ENCODE data around the gene TADA2A.
"Not testable (repeated sequence)": the region's sequence is repeated elsewhere in the genome, so short reads cannot be mapped to it uniquely, and the experiment has no call there.

Gene TADA2A

DNA sequence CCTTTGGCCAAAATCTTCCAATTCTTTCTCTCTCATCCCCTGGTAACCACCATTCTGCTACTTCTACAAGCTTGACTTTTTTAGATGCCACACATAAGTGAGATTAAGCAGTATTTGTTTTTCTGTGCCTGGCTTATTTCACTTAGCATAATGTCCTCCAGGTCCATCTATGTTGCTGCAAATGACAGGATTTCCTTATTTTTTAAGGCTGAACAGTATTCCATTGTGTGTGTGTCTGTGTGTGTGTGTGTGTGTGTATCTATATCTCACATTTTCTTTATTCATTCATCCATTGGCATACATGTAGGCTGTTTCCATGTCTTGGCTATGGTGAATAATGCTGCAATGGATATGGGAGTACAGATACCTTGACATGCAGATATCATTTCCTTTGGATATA, 6.2 kb upstream of the TADA2A start:
- DNase-seq (ENCODE audit: low read depth in 2 of 2) = no peak

DNA sequence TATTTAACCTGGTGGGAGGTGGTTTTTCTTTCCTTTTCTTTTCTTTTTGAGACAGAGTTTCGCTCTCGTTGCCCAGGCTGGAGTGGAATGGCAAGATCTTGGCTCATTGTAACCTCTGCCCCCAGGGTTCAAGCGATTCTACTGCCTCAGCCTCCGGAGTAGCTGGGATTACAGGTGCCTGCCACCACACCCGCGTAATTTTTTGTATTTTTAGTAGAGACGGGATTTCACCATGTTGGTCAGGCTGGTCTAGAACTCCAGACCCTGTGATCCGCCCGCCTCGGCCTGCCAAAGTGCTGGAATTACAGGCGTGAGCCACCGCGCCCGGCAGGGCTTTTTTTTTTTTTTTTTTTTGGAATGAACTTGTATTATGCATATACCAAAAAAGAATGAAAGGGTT, 1.2 kb upstream of the TADA2A start:
- DNase-seq (ENCODE audit: low read depth in 2 of 2) = not testable (repeated sequence)

DNA sequence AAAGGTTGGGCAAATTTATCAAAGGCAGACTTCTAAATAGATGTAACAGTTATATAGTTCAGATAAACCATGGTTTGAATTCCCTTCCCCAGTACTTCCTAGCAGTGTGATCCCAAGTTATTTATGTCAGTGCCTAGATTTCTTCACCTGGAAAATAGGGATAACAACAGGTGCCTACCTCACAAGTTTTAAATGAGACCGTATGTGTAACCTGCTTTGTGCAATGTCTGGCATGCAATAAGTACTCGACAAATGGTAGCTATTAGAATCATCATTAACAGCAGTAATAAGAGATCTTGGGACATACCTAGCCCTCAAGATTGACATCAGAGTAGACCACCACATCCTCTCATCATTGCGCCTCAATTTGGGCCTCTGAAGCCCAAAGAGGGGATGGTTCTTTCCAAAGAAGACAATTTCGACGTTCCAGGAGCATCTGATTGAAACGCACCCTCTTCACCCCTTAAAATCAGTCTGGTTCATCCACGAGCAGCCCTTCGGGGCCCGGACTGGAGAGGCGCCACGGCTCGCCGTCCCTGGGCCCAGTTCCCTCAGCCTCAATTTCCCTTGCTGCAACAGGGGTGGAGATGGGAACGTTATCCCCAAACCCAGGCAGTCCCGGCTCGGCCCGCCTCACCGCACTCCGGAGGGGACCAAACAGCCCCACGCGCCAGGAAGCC, 591 bp upstream of the TADA2A start:
- no peak for DNase-seq (ENCODE audit: low read depth in 2 of 2)

DNA sequence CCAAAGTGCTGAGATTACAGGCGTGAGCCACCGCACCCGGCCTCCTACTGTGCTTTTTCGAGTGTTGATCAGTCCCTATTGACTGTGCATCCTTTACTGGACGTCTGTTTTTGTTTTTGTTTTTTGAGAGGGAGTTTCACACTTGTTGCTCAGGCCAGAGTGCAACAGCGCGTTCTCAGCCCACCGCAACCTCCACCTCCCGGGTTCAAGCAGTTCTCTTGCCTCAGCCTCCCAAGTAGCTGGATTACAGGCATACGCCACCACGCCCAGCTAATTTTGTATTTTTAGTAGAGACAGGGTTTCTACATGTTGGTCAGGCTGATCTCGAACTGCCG, 1.4 kb downstream of the TADA2A start:
- DNase-seq (ENCODE audit: low read depth in 2 of 2) = not testable (repeated sequence)

DNA sequence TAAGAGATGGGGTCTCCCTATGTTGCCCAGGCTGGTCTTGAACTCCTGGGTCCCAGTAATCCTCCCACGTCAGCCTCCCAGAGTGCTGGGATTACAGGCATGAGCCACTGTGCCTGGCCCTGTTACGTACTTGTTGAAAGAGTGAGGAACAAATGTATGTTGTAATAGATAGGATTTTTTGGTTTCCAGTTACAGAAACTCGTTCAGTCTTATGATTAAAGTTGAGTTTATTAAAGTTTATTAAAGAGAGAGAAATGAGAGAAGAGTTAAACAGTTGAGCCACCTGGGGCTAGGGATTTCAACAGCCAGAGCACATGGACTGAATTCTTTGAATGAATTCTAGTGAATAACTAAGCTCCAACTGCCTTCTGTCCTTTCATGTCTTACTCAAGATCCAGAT, 3.7 kb downstream of the TADA2A start:
- DNase-seq (ENCODE audit: low read depth in 2 of 2) = no peak

DNA sequence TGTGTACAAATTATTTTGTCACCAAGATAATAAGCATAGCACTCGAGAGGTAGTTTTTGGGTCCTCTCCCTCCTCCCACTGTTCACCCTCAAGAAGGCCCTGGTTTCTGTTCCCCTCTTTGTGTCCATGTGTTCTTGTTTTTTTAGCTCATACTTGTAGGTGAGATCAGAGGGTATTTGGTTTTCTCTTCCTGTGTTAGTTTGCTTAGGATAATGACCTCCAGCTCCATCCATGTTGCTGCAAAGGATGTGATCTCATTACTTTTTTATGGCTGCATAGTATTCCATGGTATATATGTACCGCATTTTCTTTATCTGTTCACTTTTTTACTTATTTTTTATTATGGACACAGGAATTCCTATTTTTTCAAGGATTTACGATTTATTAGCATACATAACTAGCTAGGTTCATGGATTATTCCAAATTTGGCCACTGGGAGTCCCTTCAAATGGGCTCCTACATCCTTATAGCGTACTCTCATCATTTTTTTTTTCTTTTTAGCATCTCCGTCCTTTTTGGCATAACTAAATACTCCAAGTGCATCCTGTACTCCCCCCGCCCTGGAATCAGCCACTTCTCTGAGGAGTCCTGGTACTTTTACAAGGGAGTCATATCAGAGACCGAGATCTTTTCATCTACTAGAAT, 7.3 kb downstream of the TADA2A start:
- DNase-seq (ENCODE audit: low read depth in 2 of 2) = no peak

DNA sequence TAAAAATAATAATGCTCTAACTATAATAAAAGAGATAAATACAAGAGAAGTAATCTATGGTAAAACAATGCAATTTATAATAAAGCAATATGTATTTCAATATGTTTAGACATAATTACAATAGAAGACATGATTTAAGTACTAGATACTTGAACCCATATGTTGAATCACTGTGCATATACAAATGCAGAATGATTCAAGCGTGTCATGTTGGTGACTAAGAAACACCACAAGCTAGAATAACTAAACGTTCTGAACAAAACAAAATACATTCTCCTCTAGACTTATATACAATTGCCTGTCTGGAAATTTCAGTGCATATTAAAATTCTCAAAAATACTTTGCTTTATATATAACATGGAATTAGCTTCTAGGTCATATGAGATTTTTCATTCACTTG, 11.2 kb downstream of the TADA2A start:
- DNase-seq (ENCODE audit: low read depth in 2 of 2) = no peak

DNA sequence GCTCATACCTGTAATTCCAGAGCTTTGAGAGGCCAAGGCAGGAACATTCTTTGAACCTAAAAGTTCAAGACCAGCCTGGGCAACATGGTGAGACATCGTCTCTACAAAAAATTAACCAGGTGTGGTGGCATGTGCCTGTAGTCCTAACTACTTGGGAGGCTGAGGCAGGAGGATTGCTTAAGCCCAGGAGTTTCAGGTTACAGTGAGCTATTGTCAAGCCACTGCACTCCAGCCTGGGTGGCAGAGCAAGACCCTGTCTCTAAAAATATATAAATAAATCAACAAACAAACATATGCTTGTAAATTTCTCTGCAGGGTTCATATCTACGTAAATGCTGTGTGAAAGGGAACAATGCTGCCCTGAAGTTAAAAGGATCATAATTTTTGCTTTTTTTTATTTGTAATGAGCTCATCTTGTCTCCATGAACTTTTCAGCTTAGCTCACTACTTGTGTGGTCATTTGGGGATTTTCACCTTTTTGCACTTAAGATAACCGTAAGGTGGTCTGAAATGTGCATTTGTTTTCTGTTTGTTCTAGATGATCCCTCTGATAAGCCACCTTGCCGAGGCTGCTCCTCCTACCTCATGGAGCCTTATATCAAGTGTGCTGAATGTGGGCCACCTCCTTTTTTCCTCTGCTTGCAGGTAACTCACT, 16.4 kb downstream of the TADA2A start:
- DNase-seq (ENCODE audit: low read depth in 2 of 2) = no peak

DNA sequence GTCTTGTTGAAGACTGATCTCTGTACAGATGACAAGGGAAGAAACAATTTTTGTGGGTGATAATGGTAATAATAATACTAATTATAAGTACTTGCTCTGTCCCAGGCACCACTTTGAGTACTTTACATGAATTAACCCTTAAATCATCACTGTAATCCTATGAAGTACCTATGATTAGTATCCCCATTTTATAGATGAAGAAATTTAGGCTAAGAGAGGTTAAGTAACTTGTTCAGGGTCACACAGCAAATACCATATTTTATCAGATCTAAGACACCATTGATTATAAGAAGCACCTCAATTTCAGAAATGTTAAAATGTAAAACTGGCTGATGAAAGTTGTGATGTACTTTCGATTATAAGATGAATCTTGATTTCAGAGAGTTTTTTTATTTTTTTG, 18.6 kb downstream of the TADA2A start:
- DNase-seq (ENCODE audit: low read depth in 2 of 2) = no peak

DNA sequence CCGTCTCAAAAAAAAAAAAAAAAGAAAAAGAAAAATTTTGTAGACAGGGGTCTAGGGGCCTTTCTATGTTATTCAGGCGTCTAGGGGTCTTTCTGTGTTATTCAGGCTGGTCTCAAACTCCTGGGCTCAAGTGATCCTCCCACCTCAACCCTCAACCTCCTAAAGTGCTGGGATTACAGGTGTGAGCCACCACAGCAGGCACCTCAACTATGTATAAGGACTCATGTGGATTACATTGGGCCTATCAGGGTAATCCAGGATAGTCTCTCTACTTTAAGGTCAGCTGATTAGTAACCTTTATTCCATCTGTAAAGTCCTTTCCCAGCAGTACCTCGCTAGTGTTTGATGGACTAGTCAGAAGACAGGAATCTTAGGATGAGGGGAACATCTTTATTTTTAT, 22.4 kb downstream of the TADA2A start:
- no peak for DNase-seq (ENCODE audit: low read depth in 2 of 2)

DNA sequence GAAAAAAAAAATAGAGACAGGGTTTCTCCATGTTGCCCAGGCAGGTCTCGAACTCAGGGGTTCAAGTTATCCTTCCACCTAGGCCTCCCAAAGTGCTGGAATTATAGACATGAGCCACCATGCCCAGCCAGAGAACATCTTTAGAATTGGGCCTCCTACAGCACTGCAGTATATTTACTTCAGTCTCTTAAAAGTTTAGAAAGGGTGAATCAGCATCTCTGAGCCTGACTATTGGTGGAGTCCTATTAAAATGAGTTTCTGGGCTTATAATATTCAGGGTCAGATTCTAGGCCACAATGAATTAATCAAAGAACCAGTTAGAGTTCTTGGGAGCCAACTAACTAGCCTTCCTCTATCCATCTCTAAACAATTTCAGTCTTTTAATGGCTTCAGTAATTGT, 22.8 kb downstream of the TADA2A start:
- DNase-seq (ENCODE audit: low read depth in 2 of 2) = no peak

DNA sequence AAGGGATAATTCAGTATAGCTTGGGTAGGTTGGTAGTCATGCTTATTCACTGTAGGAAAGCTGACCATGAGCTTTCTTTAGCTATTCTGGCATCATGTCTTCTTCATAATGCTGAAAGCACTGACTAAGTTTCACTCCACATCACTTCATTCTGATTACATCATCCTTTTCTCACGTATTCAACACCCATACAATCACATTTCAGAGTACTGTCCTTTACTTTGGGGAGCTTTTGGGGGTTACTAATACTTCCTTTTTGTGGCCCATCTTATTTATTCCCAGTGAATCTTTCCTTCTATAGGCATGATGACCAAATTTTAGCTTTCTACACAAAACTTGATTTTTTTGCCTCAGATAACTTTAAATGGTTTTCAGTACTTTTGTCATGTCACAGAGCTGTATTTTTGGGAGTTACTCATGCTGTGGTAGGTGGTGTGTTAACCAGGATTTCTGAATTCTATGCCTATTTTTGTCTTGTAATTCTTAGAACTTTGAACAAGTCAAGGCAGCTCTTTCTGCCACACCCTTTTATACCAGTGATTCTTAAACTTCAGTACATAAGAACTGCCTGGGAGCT, 23.5 kb downstream of the TADA2A start:
- DNase-seq (ENCODE audit: low read depth in 2 of 2) = no peak

DNA sequence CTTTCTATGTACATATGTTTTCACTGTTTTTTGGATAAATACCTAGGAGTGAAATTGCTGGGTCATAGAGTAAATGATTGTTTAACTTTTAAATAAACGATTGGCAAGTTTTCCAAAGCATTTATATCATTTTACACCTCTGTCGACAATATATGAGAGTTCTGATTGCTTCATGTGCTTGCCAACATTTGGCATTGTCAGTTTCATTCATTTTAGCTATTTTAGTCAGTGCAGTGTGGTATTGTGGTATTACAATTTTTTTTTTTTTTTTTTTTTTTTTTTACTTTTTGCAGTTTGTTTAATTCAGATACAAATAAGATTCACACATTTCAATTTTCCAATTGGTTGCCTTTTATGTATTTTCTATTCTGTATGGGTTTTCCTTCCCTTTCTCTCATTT, 26.0 kb downstream of the TADA2A start:
- no peak for DNase-seq (ENCODE audit: low read depth in 2 of 2)

DNA sequence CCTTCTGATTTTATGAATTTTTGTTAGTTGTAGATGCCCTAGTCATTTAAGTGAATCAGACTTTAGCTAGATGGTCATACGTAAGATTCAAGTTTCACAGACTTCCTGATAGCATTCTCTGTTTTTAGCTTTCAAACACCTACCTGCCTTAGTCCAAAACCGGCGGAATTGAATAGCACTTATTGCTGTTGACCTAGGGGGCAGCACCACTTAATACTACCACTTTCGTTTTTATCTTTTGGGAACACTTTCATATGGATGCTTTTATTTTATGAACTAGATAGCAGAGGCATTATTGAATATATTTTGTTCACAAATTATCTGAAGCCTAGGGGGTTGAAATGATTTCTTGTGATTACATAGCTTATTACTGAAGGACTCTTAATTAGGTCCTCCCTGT, 31.5 kb downstream of the TADA2A start:
- no peak for DNase-seq (ENCODE audit: low read depth in 2 of 2)

DNA sequence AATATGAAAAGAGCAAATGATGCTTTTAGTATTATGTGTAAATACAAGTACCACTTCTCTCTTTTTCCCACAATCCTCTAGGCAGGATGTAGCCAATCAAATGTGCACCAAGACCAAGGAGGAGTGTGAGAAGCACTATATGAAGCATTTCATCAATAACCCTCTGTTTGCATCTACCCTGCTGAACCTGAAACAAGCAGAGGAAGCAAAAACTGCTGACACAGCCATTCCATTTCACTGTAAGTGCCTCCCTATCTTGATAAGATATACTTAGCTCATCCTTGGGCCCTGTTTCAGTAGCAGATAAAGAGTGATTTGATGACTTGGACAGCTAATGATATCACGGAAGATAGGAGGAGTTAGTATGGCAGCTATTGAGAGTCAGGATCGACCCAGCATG, 33.7 kb downstream of the TADA2A start:
- no peak for DNase-seq (ENCODE audit: low read depth in 2 of 2)

DNA sequence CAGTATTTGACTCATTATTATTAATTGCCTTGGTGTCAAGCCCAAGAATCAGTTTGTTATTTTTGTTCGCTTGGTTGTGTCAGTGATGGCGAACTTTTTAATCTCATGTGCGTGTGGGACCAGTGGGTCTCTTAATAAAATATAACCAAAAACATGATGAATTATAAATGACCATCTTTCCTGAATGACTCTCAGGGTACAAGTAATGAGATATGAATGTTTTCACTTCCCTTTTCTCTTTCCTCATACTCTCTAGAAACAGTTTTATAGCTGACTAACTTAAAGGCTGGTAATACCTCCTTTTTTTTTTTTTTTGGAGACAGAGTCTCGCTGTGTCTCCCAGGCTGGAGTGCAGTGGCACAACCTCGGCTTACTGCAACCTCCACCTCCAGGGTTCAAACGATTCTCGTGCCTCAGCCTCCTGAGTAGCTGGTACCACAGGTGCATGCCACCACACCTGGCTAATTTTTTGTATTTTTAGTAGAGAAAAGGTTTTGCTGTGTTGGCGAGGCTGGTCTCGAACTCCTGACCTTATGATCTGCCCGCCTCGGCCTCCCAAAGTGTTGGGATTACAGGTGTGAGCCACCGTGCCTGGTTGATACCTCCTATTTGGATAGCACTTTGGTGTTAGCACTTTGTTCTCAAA, 34.8 kb downstream of the TADA2A start:
- DNase-seq (ENCODE audit: low read depth in 2 of 2) = not testable (repeated sequence)

DNA sequence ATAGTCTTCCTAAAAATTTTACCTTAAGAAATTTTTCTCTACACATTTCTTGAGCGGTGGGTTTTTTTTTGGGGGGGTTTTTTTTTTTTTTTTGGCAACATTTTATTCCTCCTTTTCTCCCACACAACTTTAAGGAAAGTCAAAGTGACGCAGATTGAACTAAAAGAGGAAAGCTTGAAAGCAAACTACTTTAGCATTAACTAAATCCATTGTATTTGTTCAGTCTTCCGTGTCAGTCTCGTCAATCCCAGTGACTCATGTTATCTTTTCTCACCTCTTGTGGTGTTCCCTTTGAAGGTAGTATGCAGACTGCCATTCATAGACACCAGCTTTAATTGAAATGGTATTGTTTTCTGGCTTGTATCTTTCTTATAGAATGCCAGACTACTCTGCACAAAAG, 39.3 kb downstream of the TADA2A start:
- DNase-seq (ENCODE audit: low read depth in 2 of 2) = no peak

DNA sequence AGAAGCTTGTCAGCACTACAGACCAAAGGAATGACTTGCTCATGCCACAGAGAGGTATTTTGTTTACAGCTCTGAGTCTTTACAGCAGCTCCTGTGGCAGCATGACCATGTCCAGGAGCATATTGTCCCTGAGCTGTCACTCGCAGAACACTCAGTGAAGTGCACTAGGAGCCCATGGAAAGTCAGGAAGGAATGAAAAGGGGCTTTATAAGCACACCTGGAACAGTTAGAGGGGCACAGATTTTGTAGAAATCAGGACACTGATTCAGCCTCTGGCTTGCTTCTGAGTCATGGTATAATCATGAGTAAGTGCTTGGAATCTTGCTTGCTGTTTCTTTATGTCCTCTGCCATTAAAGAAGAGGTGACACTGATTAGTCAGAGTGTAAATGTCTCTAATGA, 41.0 kb downstream of the TADA2A start:
- DNase-seq (ENCODE audit: low read depth in 2 of 2) = no peak

DNA sequence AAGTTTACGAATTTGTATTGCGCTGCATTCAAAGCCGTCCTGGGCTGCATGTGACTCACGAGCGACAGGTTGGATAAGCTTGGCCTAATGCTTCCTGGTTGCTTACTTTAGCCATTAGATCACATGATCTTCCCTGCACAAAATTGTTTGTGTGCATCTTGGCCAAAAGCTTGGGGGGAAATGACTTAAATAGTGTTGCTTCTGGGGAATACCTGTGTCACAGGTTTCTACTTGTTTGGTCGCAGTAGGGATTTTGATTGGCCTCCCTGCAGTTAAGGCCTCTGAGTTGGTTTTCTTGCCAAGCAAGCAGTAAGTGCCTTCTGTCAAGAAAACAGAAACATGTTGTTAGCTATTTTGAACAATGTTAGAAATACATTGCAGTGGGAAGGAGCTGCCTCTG, 43.4 kb downstream of the TADA2A start:
- no peak for DNase-seq (ENCODE audit: low read depth in 2 of 2)

DNA sequence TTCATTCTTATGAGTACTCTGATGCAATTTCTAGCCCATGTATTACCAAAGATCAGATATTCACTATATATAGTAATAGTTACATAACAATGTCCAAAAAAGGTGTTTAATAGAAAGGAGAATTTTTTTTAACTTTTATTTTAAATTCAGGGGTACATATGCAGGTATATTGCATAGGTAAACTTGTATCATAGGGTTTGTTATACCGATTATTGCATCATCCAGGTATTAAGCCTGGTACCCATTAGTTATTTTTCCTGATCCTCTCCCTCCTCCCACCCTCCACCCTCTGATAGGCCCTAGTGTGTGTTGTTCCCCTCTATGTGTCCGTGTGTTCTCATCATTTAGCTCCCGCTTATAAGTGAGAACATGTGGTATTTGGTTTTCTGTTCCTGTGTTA, 51.1 kb downstream of the TADA2A start:
- DNase-seq (ENCODE audit: low read depth in 2 of 2) = not testable (repeated sequence)

DNA sequence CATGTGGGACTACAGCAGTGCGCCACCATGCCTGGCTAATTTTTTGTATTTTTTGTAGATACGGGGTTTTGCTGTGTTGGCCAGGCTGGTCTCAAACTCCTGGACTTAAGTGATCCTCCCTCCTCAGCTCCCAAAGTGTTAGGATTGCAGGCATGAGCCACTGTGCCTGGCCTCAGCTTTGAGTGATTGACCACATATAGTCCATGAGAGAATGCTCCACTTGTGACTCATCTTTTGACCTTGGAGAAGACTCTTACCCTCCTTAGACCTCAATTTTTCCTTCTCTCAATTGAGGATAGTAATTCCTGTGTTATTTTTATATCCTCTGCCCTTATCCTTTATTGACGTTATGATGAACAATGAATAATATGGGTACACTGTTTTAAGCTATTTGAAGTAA, 52.1 kb downstream of the TADA2A start:
- no peak for DNase-seq (ENCODE audit: low read depth in 2 of 2)

DNA sequence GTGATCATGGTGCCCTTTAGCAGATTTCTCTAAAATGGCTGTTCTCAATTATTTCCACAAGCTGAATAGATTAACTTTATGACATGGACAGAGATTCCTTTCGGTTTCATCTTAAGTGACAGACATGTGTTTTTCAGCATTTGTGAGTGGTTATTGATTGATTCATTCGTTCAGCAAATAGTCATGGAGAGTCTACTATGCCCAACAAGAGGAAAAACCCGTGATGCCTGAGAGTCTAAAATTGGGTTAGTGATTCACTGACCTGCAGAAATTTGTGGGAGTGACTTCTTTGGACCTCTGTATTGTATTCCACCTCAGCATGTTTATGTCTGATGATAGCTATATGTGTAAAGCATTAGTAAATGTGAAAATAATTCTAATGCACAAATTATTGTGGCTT, 55.0 kb downstream of the TADA2A start:
- no peak for DNase-seq (ENCODE audit: low read depth in 2 of 2)

DNA sequence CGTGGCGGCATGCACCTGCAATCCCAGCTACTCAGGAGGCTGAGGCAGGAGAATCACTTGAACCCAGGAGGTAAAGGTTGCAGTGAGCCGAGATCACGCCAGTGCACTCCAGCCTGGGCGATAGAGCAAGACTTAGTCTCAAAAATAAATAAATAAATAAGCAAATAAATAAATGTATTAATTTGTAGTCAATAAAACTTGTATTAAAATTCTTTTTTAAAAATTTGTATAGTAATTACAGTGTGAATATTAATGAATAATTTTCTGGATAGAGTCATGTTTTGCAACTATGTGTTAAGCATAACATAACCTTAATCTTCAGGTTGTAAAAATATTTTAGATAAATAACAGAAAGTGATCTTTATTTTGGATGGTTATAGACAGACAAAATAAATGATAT, 55.8 kb downstream of the TADA2A start:
- DNase-seq (ENCODE audit: low read depth in 2 of 2) = no peak
